ENCODE results near the gene FZD2. TPM values are rescaled to one million over a fixed set of nuclear protein-coding genes. Genes with fewer than 3 reads are reported as not detected.

Gene FZD2
- total RNA-seq, 1 donor, result 0.84 TPM

GRCh38 chr17:44540246-44541084 is 16.8 kb upstream of the FZD2 start:
- peaks cover 14% of the 10 kb centered on the region for H3K4me1 ChIP-seq (ENCODE audit: insufficient read depth, low read length)
- no peak overlapping the region for H3K4me3 ChIP-seq (ENCODE audit: low read length)
- H3K27me3 ChIP-seq (ENCODE audit: insufficient read depth, low read length), result no peaks in the 10 kb centered on the region
- H3K9me3 ChIP-seq (ENCODE audit: low read depth, low read length), result no peaks in the 10 kb centered on the region

DNA sequence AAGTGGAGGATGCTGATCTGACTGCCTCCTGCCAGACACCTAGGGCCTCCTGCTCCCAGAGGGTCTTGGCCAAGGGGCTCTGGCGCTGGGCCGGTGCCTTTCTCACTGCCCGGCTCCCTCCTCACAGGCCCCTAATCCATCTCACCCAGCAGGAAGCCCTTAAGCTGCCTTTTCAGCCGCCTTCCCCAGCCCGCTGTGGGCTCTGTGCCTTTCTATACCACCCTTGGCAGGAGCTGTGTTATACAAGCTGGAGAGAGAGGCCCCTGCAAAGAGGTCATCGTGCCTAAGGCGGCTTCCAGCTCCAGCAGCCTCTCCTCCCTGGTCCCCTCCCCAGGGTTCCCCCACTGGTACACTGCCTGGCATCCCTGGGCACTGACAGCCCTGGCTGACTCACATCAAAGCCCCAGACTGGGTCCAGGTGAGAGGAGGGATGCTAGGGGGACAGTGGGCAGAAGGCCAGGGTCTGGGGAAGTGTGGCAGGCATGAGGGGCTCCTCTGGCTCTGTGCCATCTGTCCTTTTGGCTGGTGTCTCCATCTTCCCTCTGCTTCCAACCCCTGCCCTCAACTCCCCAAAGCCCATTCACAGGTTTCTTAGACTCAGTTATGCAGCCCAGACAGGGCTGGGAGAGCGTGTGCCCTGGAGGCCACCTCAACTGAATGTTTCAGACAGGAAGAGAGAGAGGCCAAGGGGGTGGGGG is 15.3 kb upstream of the FZD2 start:
- no peaks in the 10 kb centered on the region for H3K9me3 ChIP-seq (ENCODE audit: low read depth, low read length)
- H3K4me3 ChIP-seq (ENCODE audit: low read length), result no peak overlapping the region
- H3K27me3 ChIP-seq (ENCODE audit: insufficient read depth, low read length), result no peaks in the 10 kb centered on the region

GRCh38 chr17:44543213-44543904 is 13.9 kb upstream of the FZD2 start:
- Histone ChIP-seq H3K27me3 (ENCODE audit: insufficient read depth, low read length) (no peaks in the 10 kb centered on the region), H3K4me3 (ENCODE audit: low read length) (no peak overlapping the region), H3K9me3 (ENCODE audit: low read depth, low read length) (no peaks in the 10 kb centered on the region), H3K4me1 (ENCODE audit: insufficient read depth, low read length) (peaks cover 28% of the 10 kb centered on the region)

More for the DNA sequence above, 15.3 kb upstream of the FZD2 start:
- H3K4me1 ChIP-seq (ENCODE audit: insufficient read depth, low read length), result peaks cover 16% of the 10 kb centered on the region

DNA sequence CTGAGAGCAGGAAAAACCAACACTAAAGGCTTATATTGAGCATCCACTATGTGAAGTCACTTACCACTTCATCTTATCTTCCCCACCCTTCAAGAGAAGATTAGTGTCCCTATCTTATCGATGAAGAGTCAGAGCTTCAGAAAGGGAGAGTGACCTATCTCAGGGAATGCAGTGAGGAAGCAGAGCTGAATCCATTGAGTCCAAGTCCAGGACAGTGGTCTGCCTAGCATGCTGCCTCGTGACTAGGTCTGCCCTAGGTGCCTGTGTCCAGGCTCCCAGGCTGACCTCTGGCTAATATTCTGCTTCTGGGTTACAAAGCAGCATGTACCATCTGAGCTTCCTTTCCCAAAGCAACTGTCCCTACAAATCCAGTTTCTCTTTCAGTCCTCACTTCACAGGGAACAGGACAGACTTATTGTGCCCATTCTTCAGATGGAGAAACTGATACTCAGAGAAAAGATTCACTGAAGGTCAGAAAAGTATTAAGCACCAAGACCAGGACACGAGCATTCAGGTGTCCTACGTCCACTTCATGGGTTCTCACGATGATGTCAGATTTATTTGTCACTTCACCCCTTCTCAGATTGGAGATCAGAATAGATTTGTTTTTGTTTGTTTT is 13.3 kb upstream of the FZD2 start:
- Histone ChIP-seq H3K4me3 (ENCODE audit: low read length) (no peak overlapping the region), H3K27me3 (ENCODE audit: insufficient read depth, low read length) (no peaks in the 10 kb centered on the region), H3K9me3 (ENCODE audit: low read depth, low read length) (no peaks in the 10 kb centered on the region), H3K4me1 (ENCODE audit: insufficient read depth, low read length) (peaks cover 35% of the 10 kb centered on the region)

DNA sequence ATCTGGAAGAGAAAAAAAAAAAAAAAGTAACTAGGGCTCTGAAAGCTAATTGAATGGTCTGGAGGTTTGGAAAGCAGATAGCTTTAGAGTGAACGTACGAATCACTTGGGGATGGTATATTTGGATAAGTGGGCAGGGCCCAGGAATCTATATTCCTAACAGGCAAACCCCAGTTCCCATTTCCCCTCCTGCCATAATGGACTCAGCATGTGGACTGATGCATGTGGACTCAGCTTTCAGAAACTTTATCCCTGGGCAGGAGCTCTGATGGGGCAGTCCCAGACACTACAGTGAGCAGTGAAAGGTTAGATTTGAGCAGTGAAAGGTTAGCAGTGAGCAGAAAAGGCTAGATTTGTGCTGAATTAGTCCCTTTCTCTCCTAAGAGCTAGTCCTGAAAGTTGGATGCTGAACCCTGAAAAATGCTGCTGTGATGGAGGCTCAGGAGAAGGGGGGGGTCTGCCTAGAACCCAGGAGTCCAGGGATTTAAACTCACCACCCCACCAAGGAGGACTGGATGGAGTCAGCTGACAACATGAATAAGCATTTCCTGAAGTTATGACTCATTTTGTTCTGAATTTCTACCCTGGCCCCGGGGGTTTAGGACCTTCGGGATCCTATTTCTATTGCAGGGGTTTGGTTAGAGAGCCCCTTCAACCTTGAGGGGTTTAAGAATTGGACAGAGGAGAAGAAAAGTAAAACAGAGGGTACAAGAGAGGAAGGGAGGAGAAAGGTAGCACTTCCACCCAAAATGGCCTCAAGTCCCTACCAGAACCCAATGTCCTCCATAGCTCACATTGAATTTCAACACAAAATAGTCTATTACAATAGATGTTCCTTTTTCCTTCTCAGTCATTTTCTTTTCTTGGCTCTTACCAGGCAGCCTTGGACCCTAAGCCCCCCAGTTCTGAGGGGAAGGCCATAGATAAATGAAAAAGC is 10.3 kb upstream of the FZD2 start:
- H3K27me3 ChIP-seq (ENCODE audit: insufficient read depth, low read length), result no peaks in the 10 kb centered on the region
- H3K9me3 ChIP-seq (ENCODE audit: low read depth, low read length), result no peaks in the 10 kb centered on the region
- no peak overlapping the region for H3K4me3 ChIP-seq (ENCODE audit: low read length)
- peaks cover 48% of the 10 kb centered on the region for H3K4me1 ChIP-seq (ENCODE audit: insufficient read depth, low read length)

GRCh38 chr17:44547625-44548267 is 9.5 kb upstream of the FZD2 start:
- no peaks in the 10 kb centered on the region for H3K9me3 ChIP-seq (ENCODE audit: low read depth, low read length)
- H3K4me1 ChIP-seq (ENCODE audit: insufficient read depth, low read length), result peaks cover 48% of the 10 kb centered on the region
- H3K27me3 ChIP-seq (ENCODE audit: insufficient read depth, low read length), result no peaks in the 10 kb centered on the region
- no peak overlapping the region for H3K4me3 ChIP-seq (ENCODE audit: low read length)

- Histone ChIP-seq H3K4me1 (ENCODE audit: insufficient read depth, low read length) (peaks cover 48% of the 10 kb centered on the region), H3K9me3 (ENCODE audit: low read depth, low read length) (no peaks in the 10 kb centered on the region), H3K4me3 (ENCODE audit: low read length) (no peak overlapping the region), H3K27me3 (ENCODE audit: insufficient read depth, low read length) (no peaks in the 10 kb centered on the region)
Observed at GRCh38 chr17:44548376-44549230, 8.7 kb upstream of the FZD2 start.

DNA sequence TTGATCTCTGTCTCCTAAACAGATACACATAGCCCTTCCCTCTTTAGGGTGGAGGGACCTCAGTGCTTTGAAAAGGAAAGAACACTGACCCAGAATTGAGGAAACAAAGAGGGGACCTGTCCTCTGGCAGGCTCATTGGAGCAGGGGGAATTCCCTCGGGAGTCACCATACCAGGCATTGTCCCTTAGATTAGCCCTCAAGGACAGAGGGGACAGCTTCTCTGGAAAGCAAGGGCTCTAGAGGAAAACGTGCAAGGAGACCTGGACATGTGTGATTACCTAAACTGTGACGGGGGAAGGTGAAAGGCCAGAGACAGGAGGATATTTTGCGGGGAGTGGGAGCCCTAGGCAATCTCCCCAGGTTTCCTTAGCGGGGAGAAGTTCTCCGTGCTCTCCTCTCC is 7.6 kb upstream of the FZD2 start:
- no peaks in the 10 kb centered on the region for H3K27me3 ChIP-seq (ENCODE audit: insufficient read depth, low read length)
- peaks cover 48% of the 10 kb centered on the region for H3K4me1 ChIP-seq (ENCODE audit: insufficient read depth, low read length)
- H3K9me3 ChIP-seq (ENCODE audit: low read depth, low read length), result no peaks in the 10 kb centered on the region
- no peak overlapping the region for H3K4me3 ChIP-seq (ENCODE audit: low read length)

DNA sequence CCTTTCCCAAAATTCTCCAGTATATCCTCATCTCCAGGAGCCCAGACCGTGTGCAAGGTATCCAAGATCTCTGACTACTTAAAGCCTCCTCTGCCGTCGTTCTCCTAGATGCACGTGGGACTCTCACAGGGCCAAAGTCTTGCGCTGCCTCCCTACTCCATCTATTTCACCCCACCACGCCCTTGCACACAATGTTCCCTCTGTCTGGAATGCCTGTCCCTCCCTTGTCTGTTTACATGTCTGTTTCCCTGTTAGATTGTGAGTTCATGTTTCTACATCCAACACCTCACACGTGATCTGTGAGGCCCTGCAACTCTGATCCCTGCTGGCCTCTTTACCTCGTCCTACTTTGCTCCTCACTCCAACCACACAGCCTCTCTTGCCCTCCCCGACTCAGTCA is 4.9 kb upstream of the FZD2 start:
- no peak overlapping the region for H3K4me3 ChIP-seq (ENCODE audit: low read length)
- peaks cover 9% of the 10 kb centered on the region for H3K27me3 ChIP-seq (ENCODE audit: insufficient read depth, low read length)
- peaks cover 39% of the 10 kb centered on the region for H3K4me1 ChIP-seq (ENCODE audit: insufficient read depth, low read length)

DNA sequence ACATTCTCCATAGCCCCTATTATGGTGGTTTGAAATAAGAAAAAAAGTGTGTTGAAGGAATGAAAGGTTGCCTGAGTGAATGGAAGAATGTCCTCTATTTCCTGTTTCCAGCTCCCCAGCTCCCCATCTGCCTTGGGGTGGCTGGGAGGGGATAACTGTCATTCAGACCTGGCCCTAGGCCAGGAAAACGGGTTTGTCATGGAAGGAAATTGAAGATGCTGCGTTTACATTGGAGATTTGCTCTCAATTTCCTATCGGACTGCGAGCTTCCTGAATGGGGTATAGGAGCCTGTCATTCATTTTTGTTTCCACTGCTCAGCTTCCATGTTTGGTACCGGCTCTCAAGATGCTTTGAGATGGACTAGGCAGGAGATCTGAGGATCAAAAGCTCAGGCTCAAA is 2.2 kb upstream of the FZD2 start:
- H3K27me3 ChIP-seq (ENCODE audit: insufficient read depth, low read length), result peaks cover 26% of the 10 kb centered on the region
- H3K9me3 ChIP-seq (ENCODE audit: low read depth, low read length), result no peaks in the 10 kb centered on the region
- peaks cover 38% of the 10 kb centered on the region for H3K4me1 ChIP-seq (ENCODE audit: insufficient read depth, low read length)
- no peak overlapping the region for H3K4me3 ChIP-seq (ENCODE audit: low read length)

More for the DNA sequence above, 4.9 kb upstream of the FZD2 start:
- H3K9me3 ChIP-seq (ENCODE audit: low read depth, low read length), result no peaks in the 10 kb centered on the region

- no peaks in the 10 kb centered on the region for H3K9me3 ChIP-seq (ENCODE audit: low read depth, low read length)
- H3K4me3 ChIP-seq (ENCODE audit: low read length), result peak overlapping the region; percentile 69
- peaks cover 35% of the 10 kb centered on the region for H3K27me3 ChIP-seq (ENCODE audit: insufficient read depth, low read length)
- H3K4me1 ChIP-seq (ENCODE audit: insufficient read depth, low read length), result peaks cover 36% of the 10 kb centered on the region
Observed at GRCh38 chr17:44556166-44556831, 985 bp upstream of the FZD2 start.

- Histone ChIP-seq H3K4me3 (ENCODE audit: low read length) (peak overlapping the region; percentile 30), H3K27me3 (ENCODE audit: insufficient read depth, low read length) (peaks cover 39% of the 10 kb centered on the region)
Observed at GRCh38 chr17:44557651-44558285, 484 bp downstream of the FZD2 start.

More at GRCh38 chr17:44557651-44558285, 484 bp downstream of the FZD2 start:
- no peaks in the 10 kb centered on the region for H3K9me3 ChIP-seq (ENCODE audit: low read depth, low read length)
- H3K4me1 ChIP-seq (ENCODE audit: insufficient read depth, low read length), result peaks cover 36% of the 10 kb centered on the region

All from mononuclear cell (primary cell).